Spleen (tissue), 11 donors: ENCODE results near the gene FBLN1. TPM values are rescaled to one million over a fixed set of nuclear protein-coding genes. Genes with fewer than 3 reads are reported as not detected.
A peak's percentile ranks its signal among the peaks of the same experiment; 100 is the strongest.
"Not testable (repeated sequence)": the region's sequence is repeated elsewhere in the genome, so short reads cannot be mapped to it uniquely, and the experiment has no call there.

Source experiments
- DNase-seq: peaks from one replicate; pipeline ENCODE4 v3.0.0-alpha.2; 2020
- H3K27ac ChIP-seq, 8 donors: fragments of 200-600 bp; sonication (generic) in 7 of 8; 1 replicate in 4 of 8; 2 replicates in 4 of 8; pipeline versions ENCODE4 v1.5.0 to v1.8.0; 2016 to 2021; ENCODE audit warnings: inconsistent platforms in 4 of 8, mild to moderate bottlenecking in 4 of 8, moderate library complexity in 1 of 8
- H3K27me3 ChIP-seq, 7 donors: fragments of 200-600 bp; sonication (generic) in 6 of 7; replicated peaks in 1 of 7; 1 replicate in 4 of 7; 2 replicates in 3 of 7; pipeline versions ENCODE4 v1.5.0 to v1.8.0; 2016 to 2021; ENCODE audit warnings: inconsistent platforms in 3 of 7, mild to moderate bottlenecking in 1 of 7
- H3K36me3 ChIP-seq, 6 donors: fragments of 200-600 bp; sonication (generic) in 5 of 6; 1 replicate in 4 of 6; 2 replicates in 2 of 6; pipeline versions ENCODE4 v1.5.0 to v1.8.0; 2016 to 2021; ENCODE audit warnings: inconsistent platforms in 2 of 6
- H3K4me1 ChIP-seq, 6 donors: fragments of 200-600 bp; sonication (generic) in 5 of 6; 1 replicate in 3 of 6; 2 replicates in 3 of 6; pipeline versions ENCODE4 v1.5.0 to v1.8.0; 2016 to 2021; ENCODE audit warnings: inconsistent platforms in 3 of 6
- H3K4me3 ChIP-seq, 8 donors: fragments of 200-600 bp; sonication (generic) in 7 of 8; 1 replicate in 4 of 8; 2 replicates in 4 of 8; pipeline versions ENCODE4 v1.5.0 to v1.8.0; 2016 to 2021; ENCODE audit warnings: inconsistent platforms in 4 of 8, mild to moderate bottlenecking in 4 of 8, moderate library complexity in 2 of 8
- H3K9me3 ChIP-seq, 8 donors: fragments of 200-600 bp; sonication (generic) in 7 of 8; 1 replicate in 4 of 8; 2 replicates in 4 of 8; pipeline versions ENCODE4 v1.5.0 to v1.8.0; 2016 to 2021; ENCODE audit warnings: inconsistent platforms in 4 of 8
- POLR2A ChIP-seq, 3 donors: fragments of 450-650 bp; IDR thresholded peaks; one replicate each; pipeline ENCODE4 v1.5.1; 2017; ENCODE audit warnings: antibody characterized with exemption in 3 of 3, mild to moderate bottlenecking in 1 of 3
- POLR2AphosphoS5 ChIP-seq, 3 donors: sonication (generic); formaldehyde crosslinking; IDR thresholded peaks; one replicate each; pipeline ENCODE4 v1.5.1; 2017; ENCODE audit warnings: antibody characterized with exemption in 3 of 3
- WGBS, 5 donors: extraction: QIAGEN DNeasy Blood & Tissue Kit in 3 of 5; methylation state at CpG; one replicate each; pipeline versions ENCODE4 v1.1.5 to v1.1.7; 2013 to 2018; 5-methylcytosine and 5-hydroxymethylcytosine counted together
- intact Hi-C: fragments of 100-400 bp; cut with DNase I; formaldehyde crosslinking; loops from one replicate; pipeline ENCODE4 v1.15.0; 2023; ENCODE audit warnings: low total_unique reads
- polyA plus RNA-seq, 3 donors: library from polyadenylated mRNA; stranded (reverse); fragments of 200-250 nt; gene quantifications; one replicate each; pipeline ENCODE4 v1.2.1, GENCODE V29; 2013
- total RNA-seq, 7 donors: library from RNA; depleted of rRNA in 3 of 7; stranded (reverse); fragments of >200 nt in 3 of 7; fragmentation: NEBNext Ultra II Directional in 4 of 7; extraction: Animal tissue kit (Norgen Biotek cat#: 25700) in 4 of 7; gene quantifications; one replicate each; pipeline versions ENCODE4 v1.1.0 to v1.2.1, GENCODE V29; 2016 to 2021
- TF ChIP-seq, protein P1 (sequence below), 11 experiments: fragments of 200-600 bp in 7 of 11; fragments of 450-650 bp in 4 of 11; sonication (generic) in 4 of 11; IDR thresholded peaks in 8 of 11; conservative IDR thresholded peaks in 3 of 11; 1 replicate in 7 of 11; 2 replicates in 4 of 11; pipeline versions ENCODE4 v1.4.0 to v1.8.0; 2016 to 2021; ENCODE audit warnings: antibody characterized with exemption in 11 of 11, inconsistent platforms in 4 of 11, mild to moderate bottlenecking in 1 of 11
- donor health status: healthy with polysubstance abuse.
- donor health status: DM: no; HTN: no; CAD: no; lungs with moderate emphysema.
- donor health status: DM: no; HTN: no; CAD: no.
- donor health status: Bipolar disorder and iron deficiency.
- donor health status: healthy.
- donor health status: DM: no; HTN: no; CAD: no.
- donor health status: DM: yes; HTN: yes; CAD: no.

The FBLN1 gene
- total and polyA plus RNA-seq, 10 donors: 1.9 to 20.3 (median 11.0) TPM

DNA sequence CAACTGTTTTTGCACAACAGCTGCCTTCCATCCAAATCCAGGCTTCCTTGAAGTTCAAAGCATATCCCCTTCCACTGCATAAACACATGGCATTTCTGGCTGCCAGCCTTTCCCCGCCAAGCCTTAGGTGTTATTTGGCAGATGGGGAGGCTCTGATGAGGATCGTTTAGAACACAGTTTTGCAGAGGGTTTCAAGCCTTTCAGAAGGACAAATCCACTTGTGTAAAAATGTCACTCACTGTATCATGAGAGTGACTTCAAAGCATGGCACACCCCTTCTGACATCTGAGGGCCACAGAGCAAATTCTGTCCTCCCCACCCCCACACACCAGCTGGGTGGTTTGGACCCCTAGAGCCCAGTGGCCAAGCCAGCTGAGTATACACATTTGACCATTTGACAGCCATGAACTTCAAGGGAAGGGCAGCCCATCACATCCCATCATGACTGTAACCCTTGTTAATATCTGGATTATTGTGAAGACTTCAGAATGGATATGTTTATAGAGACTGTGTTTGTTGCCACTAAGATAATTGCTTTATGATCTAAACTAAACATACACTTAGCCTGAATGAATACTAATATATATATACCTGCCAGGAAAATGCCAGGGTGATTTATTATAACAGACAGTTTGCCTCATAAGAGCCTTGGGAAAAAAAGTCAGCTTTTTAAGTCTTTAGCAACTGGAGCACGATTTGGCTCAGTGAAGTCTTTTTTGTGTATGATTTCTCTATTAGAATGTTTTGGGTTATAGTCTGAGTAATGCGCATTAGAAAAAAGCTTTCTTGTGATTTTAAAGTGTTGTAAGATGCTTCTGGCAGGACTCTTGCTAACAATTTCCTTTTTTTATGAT is 31.9 kb downstream of the FBLN1 start:
- TF ChIP-seq POLR2AphosphoS5 (IDR thresholded peaks at IDR 0.05) (no peak), POLR2A (IDR thresholded peaks at IDR 0.05) (no peak)
- TF ChIP-seq, protein P1, sequence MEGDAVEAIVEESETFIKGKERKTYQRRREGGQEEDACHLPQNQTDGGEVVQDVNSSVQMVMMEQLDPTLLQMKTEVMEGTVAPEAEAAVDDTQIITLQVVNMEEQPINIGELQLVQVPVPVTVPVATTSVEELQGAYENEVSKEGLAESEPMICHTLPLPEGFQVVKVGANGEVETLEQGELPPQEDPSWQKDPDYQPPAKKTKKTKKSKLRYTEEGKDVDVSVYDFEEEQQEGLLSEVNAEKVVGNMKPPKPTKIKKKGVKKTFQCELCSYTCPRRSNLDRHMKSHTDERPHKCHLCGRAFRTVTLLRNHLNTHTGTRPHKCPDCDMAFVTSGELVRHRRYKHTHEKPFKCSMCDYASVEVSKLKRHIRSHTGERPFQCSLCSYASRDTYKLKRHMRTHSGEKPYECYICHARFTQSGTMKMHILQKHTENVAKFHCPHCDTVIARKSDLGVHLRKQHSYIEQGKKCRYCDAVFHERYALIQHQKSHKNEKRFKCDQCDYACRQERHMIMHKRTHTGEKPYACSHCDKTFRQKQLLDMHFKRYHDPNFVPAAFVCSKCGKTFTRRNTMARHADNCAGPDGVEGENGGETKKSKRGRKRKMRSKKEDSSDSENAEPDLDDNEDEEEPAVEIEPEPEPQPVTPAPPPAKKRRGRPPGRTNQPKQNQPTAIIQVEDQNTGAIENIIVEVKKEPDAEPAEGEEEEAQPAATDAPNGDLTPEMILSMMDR (IDR thresholded peaks at IDR 0.05 in 8 of 11, conservative IDR thresholded peaks at IDR 0.05 in 3 of 11): no peak
- intact Hi-C loops: no loop called here
- Histone ChIP-seq H3K36me3 (no peaks in the 10 kb centered on the region), H3K9me3 (no peaks in the 10 kb centered on the region), H3K27ac (no peak overlapping the region), H3K27me3 (peaks cover 0 to 30% (median 0%) of the 10 kb centered on the region in 7 donors), H3K4me1 (peaks cover 0 to 4% (median 0%) of the 10 kb centered on the region in 6 donors), H3K4me3 (no peak overlapping the region)
- no peak for DNase-seq
- 58 to 77% (median 75%) methylated on average over 4 of the region's 4 CpGs for WGBS, 5 donors

DNA sequence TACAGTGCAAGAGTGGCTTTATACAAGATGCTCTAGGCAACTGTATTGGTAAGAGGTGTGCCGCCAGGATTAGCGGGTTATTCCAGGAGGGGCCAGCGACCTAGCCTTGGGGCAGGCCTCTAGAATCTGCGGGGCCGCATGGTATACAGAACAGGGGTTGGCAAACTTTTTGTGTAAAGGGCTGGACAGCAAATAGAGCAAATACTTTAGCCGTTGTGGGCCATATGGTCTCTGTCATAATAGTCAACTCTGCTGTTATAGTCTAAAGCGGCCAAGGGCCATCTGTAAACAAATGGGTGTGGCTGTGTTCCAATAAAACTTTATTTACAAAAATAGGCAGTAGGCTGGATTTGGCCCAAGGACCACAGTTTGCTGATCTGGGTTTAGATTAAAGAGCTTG is 32.6 kb downstream of the FBLN1 start:
- Histone ChIP-seq H3K27me3 (peaks cover 0 to 30% (median 0%) of the 10 kb centered on the region in 7 donors), H3K36me3 (no peaks in the 10 kb centered on the region), H3K9me3 (no peaks in the 10 kb centered on the region), H3K4me3 (no peak overlapping the region), H3K27ac (no peak overlapping the region), H3K4me1 (peaks cover 0 to 4% (median 0%) of the 10 kb centered on the region in 6 donors)
- intact Hi-C loops: no loop called here
- no peak for DNase-seq
- TF ChIP-seq POLR2AphosphoS5 (IDR thresholded peaks at IDR 0.05) (no peak), POLR2A (IDR thresholded peaks at IDR 0.05) (no peak)
- TF ChIP-seq, protein P1 (IDR thresholded peaks at IDR 0.05 in 8 of 11, conservative IDR thresholded peaks at IDR 0.05 in 3 of 11): no peak
- 80 to 91% (median 87%) methylated on average over 7 of the region's 7 CpGs for WGBS, 5 donors

DNA sequence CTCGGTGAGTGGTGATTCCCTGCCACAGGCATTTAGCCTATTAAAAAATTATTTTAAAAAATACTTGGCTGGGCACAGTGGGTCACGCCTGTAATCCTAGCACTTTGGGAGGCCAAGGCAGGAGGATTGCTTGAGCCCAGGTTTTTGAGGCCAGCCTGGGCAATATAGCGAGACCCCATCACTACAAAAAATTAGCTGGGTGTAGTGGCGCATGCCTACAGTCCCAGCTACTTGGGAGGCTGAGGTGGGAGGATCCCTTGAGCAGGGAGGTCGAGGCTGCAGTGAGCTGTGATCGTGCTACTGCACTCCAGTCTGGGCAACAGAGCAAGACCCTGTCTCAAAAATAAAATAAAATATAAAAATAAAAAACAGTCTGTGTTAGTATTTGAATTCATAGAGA is 33.2 kb downstream of the FBLN1 start:
- DNase-seq, H3K27ac ChIP-seq, H3K4me1 ChIP-seq, H3K36me3 ChIP-seq, intact Hi-C loops, H3K4me3 ChIP-seq, H3K9me3 ChIP-seq: not testable (repeated sequence)
- peaks cover 0 to 30% (median 0%) of the 10 kb centered on the region in 7 donors for H3K27me3 ChIP-seq
- 80 to 90% (median 87%) methylated on average over 6 of the region's 6 CpGs for WGBS, 5 donors

DNA sequence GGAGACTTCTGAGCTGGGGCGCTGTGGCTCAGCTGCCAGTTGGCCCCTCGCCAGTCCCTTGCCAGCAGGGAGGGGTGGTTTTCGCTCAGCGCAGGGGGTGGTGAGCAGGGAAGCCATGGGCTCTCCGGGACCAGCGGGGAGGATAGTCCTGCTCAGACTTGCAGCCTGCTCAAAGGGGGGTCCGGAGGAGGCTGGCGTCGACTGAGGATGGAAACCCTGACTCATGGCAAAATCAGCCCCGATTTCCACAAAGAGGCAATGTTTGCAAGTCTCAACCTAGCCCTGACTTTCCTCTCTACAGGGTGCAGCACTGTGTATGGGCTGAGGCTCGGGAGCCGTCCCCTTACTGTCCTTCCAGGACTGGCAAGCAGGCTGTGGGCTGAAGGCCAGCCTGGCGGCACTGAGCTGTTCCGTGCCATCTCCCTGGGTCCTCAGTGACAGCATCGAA is 35.1 kb downstream of the FBLN1 start:
- DNase-seq: no peak
- H3K27me3 ChIP-seq: peaks cover 0 to 37% (median 0%) of the 10 kb centered on the region in 7 donors
- WGBS, 5 donors: 67 to 79% (median 72%) methylated on average over 13 to 15 of the region's 15 CpGs
- H3K9me3 ChIP-seq: no peaks in the 10 kb centered on the region
- no peak overlapping the region for H3K4me3 ChIP-seq
- TF ChIP-seq, protein P1 (IDR thresholded peaks at IDR 0.05 in 8 of 11, conservative IDR thresholded peaks at IDR 0.05 in 3 of 11): no peak
- TF ChIP-seq POLR2A (IDR thresholded peaks at IDR 0.05) (no peak), POLR2AphosphoS5 (IDR thresholded peaks at IDR 0.05) (no peak)
- H3K27ac ChIP-seq: peak overlapping the region in 2 of 8 donors; percentile 14 to 18
- H3K36me3 ChIP-seq: no peaks in the 10 kb centered on the region
- intact Hi-C loops: no loop called here
- peaks cover 0 to 4% (median 0%) of the 10 kb centered on the region in 6 donors for H3K4me1 ChIP-seq
